GM18867 (cell line): Measurements from ENCODE around the gene IL4I1.

Experiments used
- ATAC-seq: cut with Tn5 transposase; IDR thresholded peaks from one replicate; pipeline ENCODE4 v1.9.1; 2021; ENCODE audit warnings: mild to moderate bottlenecking, moderate library complexity; ENCODE audit not compliant: unreplicated experiment

Gene IL4I1

GRCh38 chr19:49880162-49880869 lies 16.4 kb downstream of the IL4I1 start:
- no peak for ATAC-seq

DNA sequence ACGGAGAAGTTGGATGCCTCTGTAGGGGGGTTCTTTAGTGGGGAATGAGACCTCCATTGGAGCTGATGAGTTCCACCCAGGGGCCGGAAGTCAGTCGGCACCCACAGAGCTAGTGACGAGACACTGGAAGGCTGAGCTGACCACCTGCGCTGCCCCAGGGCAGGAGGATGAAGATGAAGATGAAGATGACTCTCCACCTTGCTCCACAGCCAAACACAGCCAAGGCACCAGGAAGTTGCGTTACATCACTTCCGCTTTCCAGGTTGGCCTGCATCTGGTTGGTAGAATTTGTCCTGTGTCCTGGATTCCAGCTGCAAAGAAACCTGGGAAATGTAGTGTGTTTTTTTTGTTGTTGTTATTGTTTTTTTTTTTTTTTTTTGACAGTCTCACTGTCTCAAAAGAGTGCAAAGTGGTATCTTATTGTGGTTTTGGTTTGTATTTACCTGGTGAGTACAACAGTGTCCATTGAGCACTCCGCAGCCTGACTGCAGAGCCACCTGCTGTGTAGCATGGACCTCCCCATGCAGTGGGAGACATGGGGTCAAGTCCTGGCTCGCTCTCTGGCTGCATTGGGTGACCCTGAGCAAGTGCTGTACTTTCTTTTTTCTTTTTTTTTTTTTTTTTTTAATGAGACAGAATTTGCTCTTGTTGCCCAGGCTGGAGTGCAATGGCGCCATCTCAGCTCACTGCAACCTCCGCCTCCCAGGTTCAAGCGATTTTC lies 17.3 kb downstream of the IL4I1 start:
- no peak for ATAC-seq

- ATAC-seq, result no peak
Measured at GRCh38 chr19:49878744-49879070, 18.0 kb downstream of the IL4I1 start.

GRCh38 chr19:49877879-49878743 lies 18.6 kb downstream of the IL4I1 start:
- ATAC-seq, result peak; percentile 42

DNA sequence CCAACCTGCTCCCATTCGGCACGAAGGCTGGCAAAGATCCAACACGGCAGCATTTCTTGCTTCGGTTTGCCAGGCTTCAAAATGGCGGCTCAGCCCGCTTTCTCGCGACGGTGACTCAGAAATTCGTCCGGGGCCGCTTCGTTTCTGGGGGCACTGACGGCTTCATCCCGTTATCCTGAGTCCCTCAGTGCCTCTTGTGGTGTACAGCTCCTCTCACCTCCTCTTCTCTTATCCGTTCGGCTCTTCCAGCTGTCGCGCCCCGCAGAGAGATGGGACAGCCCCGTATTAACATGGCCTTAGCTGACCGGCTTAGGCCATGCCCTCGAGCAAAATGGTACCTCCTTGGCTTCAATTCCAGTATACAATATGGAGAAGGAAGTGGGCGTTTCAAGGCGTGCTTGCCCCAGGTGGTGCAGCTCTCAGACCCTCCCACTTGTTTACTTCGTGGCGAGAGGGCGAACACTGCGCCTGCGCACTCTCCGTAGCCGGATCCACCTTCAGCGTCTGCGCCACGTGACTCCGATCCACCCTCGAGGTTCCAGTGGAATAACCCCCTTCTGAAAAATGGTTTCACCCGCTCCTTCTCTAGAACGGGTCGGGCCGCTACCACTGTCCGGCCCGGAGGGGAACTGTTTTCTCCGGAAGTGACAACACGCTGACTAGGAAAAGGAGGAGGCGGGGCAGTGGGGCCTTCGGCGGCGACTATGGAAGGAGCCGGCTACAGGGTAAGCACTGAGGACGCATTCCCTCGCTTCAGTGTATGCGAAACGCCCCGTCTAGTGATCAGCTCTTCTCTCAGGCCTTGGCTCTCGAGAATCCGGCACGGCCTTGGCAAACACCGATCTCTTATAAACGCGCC lies 19.4 kb downstream of the IL4I1 start, which contains the start of the genes AKT1S1 and TBC1D17:
Gene AKT1S1 (minus strand): TSS at position 336 of the 859 bp plus-strand sequence. CDS start 4,060 bp downstream, outside the sequence.
Gene TBC1D17 (plus strand): TSS at position 683 of the 859 bp plus-strand sequence. CDS start 22 bp downstream, at position 705.
- peak; percentile 58 for ATAC-seq

DNA sequence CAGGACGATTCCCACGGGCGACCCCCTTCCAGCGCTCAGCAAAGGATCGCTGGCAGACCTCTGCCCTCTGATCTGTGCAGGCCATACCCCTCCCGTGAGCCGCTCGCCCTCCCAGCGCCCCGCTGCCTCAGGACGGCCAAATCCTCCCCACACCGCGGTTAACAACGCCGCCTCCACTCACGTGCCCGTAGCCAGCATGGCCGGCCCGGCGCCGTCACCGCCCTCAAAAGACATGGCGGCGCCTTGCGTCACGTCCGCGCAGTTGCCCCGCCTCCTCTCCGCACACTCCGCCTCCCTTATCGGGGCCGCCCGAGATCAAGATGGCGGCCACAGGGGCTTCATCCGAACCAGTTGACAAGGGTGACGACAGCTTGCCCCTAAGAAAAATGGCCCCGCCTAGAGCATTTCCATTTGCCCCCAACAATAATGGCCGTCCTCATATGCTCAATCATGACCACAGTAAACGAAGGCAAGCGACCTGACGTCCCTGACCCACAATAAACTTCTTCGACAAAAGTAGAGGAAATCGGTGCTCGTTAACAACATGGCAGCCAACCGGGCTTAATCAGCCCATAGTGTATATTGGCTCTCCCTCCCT lies 20.2 kb downstream of the IL4I1 start:
- peak; percentile 47 for ATAC-seq

DNA sequence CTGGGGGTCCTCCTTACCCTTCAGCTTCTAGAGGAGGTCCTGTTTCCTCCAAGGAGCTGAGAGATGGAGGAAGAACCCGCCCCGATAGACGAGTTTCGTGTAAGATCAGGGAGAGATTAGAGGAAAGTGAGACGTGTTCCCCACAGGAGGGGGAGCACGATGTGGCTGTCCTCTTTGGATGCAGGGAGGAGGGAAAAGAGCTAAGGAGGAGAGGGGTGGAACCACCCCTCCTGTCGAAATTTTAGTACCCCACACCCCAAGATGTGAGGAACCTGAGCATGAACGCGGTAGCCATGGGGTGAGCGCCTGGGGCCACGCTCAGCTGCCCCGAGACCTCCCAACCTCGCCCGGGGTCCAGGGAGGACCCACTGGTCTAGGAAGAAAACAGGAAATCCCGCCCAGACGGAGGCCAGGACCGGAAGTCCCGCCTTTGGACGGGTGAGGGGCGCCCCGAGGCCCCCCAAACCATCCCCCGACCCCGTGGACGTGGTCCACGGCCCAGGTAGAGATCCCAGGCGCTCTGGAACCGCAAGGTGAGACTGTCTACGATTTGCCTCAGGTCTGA lies 20.7 kb downstream of the IL4I1 start:
- ATAC-seq, result no peak

DNA sequence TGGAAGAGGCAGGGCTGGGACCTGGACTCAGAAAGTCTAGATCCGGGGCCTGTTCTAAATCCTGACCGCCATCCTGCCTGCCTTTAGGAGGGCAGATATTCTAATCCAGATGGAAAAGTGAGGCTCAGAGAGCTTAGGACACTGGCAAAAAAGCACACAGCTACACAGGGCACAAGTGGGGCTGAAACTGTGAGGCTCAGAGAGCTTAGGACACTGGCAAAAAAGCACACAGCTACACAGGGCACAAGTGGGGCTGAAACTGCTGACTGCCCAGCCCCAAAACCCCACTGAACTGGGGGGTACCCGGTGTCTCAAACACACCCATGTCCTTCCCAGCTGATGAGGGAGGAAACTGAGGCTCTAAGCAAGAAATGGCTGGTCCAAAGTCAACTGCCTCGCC lies 21.5 kb downstream of the IL4I1 start:
- no peak for ATAC-seq

DNA sequence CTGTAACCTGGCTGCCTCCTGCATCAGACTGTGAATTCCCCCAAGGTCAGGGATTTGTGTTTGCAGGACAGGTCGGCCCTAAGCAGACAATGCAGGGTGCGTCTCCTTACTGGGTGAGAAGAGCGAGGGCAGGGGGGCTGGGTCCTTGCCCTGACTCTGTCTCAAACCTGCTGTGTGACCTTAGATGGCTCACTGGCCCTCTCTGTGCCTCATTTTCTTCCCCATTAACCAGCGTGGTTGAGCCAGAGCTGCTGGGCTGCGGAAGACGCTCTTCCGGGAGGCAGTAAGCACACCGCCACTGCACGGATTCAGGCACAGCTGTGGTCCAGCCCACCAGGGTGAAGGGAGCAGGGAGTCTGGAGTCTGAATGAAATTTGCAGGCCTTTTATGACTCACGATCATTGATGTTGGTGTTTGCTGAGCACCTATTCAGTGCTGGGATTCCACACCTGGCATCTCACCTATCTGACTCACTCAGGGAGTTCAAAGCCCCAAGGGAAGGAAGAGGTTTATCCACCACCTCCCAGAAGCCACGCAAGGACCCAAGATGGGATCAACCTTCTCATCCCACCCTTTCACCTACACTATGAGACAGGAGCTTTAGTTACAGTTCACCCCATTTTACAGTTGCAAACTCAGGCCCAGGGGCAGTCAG lies 22.1 kb downstream of the IL4I1 start:
- no peak for ATAC-seq

DNA sequence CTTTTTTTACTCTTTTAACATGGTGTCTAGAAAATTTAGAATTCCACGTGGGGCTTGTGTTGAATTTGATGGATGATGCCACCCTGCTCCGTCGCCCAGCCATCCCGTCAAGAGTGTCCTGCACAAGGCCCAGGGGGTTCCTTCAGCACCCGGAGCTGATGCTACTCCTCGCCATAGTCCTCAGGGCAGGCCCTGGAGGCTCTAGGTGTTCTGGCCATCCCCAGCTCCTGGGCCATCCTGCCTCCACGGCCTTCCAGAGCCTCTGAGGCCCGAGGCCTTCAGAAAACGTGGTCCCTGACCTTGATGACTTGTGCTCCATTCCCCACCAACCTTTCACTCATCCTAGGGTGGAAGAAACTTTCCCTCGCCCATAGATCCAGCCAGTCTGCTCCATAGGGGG lies 22.9 kb downstream of the IL4I1 start:
- ATAC-seq, result no peak

DNA sequence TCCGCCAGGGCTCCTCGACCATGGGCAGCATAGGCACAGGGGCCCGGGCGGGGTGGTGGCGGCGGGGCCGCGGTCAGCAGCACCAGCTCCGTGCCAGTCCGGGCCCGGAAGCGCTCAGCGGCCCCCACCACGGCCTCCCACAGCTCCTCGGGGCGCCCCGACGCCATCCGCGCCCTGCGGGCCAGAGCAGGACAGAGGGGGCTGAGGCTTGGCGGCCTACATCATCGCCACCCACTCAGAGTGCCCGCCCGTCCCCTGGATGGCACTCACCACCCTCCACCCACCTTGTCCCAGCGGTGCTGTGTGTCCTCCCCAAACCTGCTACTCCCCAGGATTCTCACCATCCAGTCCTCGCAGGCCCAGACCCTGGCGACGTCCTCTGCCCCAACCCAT lies 23.6 kb downstream of the IL4I1 start:
- no peak for ATAC-seq

GRCh38 chr19:49872245-49873128 lies 24.2 kb downstream of the IL4I1 start:
- ATAC-seq, result no peak

DNA sequence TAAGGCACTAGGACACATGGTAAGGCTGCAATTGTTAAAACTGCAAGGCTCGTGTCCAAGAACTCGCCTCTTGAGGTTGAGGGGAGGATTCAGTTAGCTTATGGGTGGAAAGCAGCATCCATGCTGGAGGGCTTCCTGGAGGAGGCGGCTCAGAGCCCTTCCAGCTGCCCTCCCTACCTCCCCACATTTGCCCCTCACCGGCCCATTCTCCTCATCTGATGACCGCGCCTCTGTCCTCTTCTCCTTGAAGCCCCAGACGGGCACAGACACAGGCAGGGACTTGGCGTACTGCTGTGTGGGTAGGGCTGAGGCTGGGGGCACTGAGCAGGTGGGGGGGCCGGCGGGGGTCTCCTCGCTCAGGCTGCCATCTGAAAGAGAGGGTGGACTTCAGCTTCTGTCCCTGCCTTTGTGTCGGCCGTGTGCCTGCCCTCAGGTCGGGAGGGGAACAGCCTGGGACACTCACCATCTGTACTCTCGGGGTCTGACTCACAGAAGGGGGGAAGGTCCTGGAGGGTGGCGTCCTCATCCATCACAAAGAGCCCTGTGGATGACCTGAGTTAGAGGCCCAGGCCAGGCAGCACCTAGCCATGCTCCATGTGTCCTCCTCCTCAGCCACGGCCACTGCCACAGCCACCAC lies 25.2 kb downstream of the IL4I1 start:
- ATAC-seq, result no peak

DNA sequence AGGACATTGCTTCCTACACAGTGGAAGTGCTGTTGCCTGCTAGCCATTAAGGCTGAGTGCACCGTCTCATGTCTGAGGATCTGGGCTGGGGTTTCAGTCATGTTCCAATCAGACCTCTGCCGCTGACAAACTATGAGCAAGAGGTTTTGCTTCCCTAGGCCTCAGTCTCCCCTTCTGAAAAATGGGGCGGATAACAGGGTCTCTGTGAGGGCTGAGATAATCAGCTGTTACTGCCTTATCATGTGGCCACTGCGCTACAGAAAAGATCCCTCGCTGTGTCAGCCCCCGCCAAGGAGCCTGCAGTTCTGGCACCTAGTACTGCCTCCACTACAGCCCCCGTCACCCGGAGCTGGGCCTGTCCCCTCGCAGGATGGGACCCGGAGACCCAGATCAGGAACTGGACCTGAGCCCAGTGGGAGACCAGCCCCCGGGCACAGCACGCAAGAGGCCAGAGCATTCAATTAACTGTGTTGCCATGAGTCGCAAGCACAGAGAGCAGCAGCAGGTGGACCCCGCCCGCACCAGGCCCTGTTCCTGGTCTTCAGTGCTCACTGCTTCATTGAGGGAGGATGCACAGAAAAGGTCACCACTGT lies 26.3 kb downstream of the IL4I1 start:
- no peak for ATAC-seq

DNA sequence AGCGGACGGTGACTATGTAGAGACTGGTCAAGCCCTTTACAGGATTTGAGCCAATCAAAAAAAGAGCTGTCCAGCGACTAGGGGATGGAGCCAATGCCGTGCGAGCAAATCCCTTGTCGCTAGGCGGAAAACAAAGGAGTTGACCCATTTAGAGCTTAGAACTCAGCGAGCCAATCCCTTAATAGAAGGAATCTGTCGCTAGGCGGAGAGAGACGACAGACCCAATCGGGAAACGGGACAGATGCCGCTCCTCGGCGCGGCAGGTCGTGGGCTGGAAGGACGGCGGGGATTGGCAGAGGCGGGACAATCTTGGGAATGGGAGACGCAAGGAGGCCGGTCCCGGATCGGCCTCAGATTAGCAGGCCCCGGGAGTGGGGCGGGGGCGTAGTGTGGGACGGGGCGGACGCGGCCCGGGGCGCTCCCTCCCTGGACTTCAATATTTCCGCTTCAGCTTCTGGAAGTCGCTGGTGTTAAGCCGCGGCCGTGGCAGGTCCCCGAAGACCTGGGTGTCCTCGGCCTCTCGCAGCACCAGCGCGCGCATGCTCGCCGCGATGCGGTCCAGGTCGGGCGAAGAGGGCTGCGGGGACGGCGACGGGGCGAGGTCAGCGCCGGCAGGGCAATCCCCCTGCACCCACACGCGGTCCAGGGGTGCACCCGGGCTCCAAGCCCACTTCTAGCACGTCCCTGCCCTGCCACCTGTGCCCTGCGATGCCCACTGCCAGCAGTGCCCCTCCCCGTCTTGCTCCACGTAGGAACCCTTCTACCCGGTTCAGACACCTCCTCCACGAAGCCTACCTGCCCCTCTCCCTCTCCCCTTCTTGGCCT lies 27.0 kb downstream of the IL4I1 start:
- peak; percentile 66 for ATAC-seq

DNA sequence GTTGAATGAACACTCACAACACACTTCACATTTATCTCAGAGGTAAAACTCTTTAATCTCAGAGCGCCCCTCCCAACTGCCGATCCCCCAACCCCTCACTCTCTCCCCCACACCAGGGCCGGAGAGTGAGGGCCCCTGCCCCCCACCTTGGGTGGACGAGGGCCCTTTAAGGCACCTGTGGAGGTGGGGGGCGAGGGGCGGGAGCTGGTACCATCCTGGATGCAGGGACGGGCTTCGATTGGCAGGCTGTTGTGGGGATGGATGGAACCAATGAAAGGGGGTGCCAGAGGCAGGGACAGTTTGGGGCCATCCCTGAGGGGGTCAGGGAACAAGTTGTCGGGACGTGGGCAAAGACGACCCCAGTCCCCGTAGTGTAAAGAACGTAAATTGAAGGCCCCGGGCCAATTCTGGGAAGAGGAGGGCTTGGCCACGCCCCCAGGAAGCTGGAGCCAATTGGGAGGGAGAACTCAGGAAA lies 27.6 kb downstream of the IL4I1 start:
- no peak for ATAC-seq
